H9 (cell line): ENCODE data around the gene ITPK1. TPM values are rescaled to one million over a fixed set of nuclear protein-coding genes. Genes with fewer than 3 reads are reported as not detected.

Experiments used
- DNase-seq: peaks from one replicate; pipeline ENCODE4 v3.0.0-alpha.2; 2017
- H2AFZ ChIP-seq: one replicate; pipeline ENCODE4 v1.6.1; 2013; ENCODE audit warnings: mild to moderate bottlenecking, low read length, control low read depth, moderate library complexity
- H2AK5ac ChIP-seq: 2 replicates; pipeline ENCODE4 v1.6.1; 2013; ENCODE audit warnings: low read length, control low read depth, mixed read lengths; ENCODE audit not compliant: insufficient read length
- H2BK120ac ChIP-seq: one replicate; pipeline ENCODE4 v1.6.1; 2013; ENCODE audit warnings: low read depth, mild to moderate bottlenecking, low read length, control low read depth, inconsistent platforms; ENCODE audit not compliant: poor library complexity, severe bottlenecking
- H2BK12ac ChIP-seq: 2 replicates; pipeline ENCODE4 v1.6.1; 2013; ENCODE audit warnings: low read length, control low read depth, mixed read lengths, low read depth; ENCODE audit not compliant: insufficient read length
- H2BK15ac ChIP-seq: 2 replicates; pipeline ENCODE4 v1.6.1; 2013; ENCODE audit warnings: low read depth, low read length, control low read depth
- H2BK20ac ChIP-seq: one replicate; pipeline ENCODE4 v1.6.1; 2013; ENCODE audit warnings: low read depth, mild to moderate bottlenecking, low read length, control low read depth, inconsistent platforms; ENCODE audit not compliant: poor library complexity, severe bottlenecking
- H2BK5ac ChIP-seq: 2 replicates; pipeline ENCODE4 v1.6.1; 2013; ENCODE audit warnings: low read length, control low read depth, mixed read lengths; ENCODE audit not compliant: insufficient read length
- H3K14ac ChIP-seq: 2 replicates; pipeline ENCODE4 v1.6.1; 2013; ENCODE audit warnings: low read length, control low read depth; ENCODE audit not compliant: insufficient read depth
- H3K18ac ChIP-seq: 2 replicates; pipeline ENCODE4 v1.6.1; 2013; ENCODE audit warnings: low read depth, mild to moderate bottlenecking, mixed read lengths, low read length, control low read depth; ENCODE audit not compliant: insufficient read length
- H3K23ac ChIP-seq: 2 replicates; pipeline ENCODE4 v1.6.1; 2013; ENCODE audit warnings: low read length, control low read depth, mixed read lengths, low read depth; ENCODE audit not compliant: insufficient read length
- H3K23me2 ChIP-seq: 2 replicates; pipeline ENCODE4 v1.6.1; 2013; ENCODE audit warnings: low read depth, mild to moderate bottlenecking, mixed read lengths, low read length, control low read depth; ENCODE audit not compliant: insufficient read length, poor library complexity, severe bottlenecking
- H3K27ac ChIP-seq: 2 replicates; pipeline ENCODE4 v1.5.1; 2013; ENCODE audit warnings: low read length, control low read depth, mixed read lengths, low read depth; ENCODE audit not compliant: insufficient read length
- H3K27me3 ChIP-seq: 2 replicates; pipeline ENCODE4 v1.6.1; 2013; ENCODE audit warnings: low read length, control low read depth, inconsistent platforms; ENCODE audit not compliant: insufficient read depth
- H3K4ac ChIP-seq: 2 replicates; pipeline ENCODE4 v1.6.1; 2013; ENCODE audit warnings: low read depth, mild to moderate bottlenecking, control low read depth, inconsistent platforms, low read length, moderate library complexity
- H3K4me1 ChIP-seq: 2 replicates; pipeline ENCODE4 v1.6.1; 2013; ENCODE audit warnings: low read length, control low read depth, inconsistent platforms; ENCODE audit not compliant: insufficient read depth
- H3K4me2 ChIP-seq: 2 replicates; pipeline ENCODE4 v1.6.1; 2013; ENCODE audit warnings: low read length, control low read depth, mixed read lengths; ENCODE audit not compliant: insufficient read length, insufficient read depth
- H3K56ac ChIP-seq: 2 replicates; pipeline ENCODE4 v1.6.1; 2013; ENCODE audit warnings: low read depth, mild to moderate bottlenecking, mixed read lengths, low read length, control low read depth; ENCODE audit not compliant: insufficient read length
- H3K79me1 ChIP-seq: 2 replicates; pipeline ENCODE4 v1.6.1; 2013; ENCODE audit warnings: low read depth, mild to moderate bottlenecking, moderate library complexity, low read length, control low read depth, inconsistent platforms; ENCODE audit not compliant: insufficient read depth, poor library complexity, severe bottlenecking
- H3K79me2 ChIP-seq: 2 replicates; pipeline ENCODE4 v1.6.1; 2013; ENCODE audit warnings: low read length, control low read depth, inconsistent platforms; ENCODE audit not compliant: insufficient read depth
- H3K9ac ChIP-seq: 2 replicates; pipeline ENCODE4 v1.6.1; 2013; ENCODE audit warnings: low read length, control low read depth, mixed read lengths; ENCODE audit not compliant: insufficient read length; ENCODE audit errors: extremely low read depth
- H3K9me3 ChIP-seq: one replicate; pipeline ENCODE4 v1.6.1; 2013; ENCODE audit warnings: low read depth, low read length, inconsistent platforms; ENCODE audit not compliant: control insufficient read depth
- H3T11ph ChIP-seq: one replicate; pipeline ENCODE4 v1.6.1; 2013; ENCODE audit warnings: mild to moderate bottlenecking, low read length, control low read depth, inconsistent platforms
- H4K20me1 ChIP-seq: one replicate; pipeline ENCODE4 v1.6.1; 2013; ENCODE audit not compliant: control insufficient read depth, insufficient read length, insufficient read depth
- H4K5ac ChIP-seq: 2 replicates; pipeline ENCODE4 v1.6.1; 2013; ENCODE audit warnings: low read depth, mild to moderate bottlenecking, mixed read lengths, low read length, control low read depth; ENCODE audit not compliant: insufficient read length
- H4K8ac ChIP-seq: replicated peaks from 2 replicates; pipeline ENCODE4 v1.6.1; 2013; ENCODE audit warnings: low read length, control low read depth, mixed read lengths, low read depth; ENCODE audit not compliant: insufficient read length
- H4K91ac ChIP-seq: 2 replicates; pipeline ENCODE4 v1.6.1; 2013; ENCODE audit warnings: low read depth, mild to moderate bottlenecking, moderate library complexity, mixed read lengths, low read length, control low read depth; ENCODE audit not compliant: insufficient read length
- H3K27ac Mint-ChIP-seq, 3 experiments: 2 replicates in 2 of 3; 3 replicates in 1 of 3; pipeline ENCODE4 v1.8.0; 2020 to 2021; ENCODE audit warnings: mixed read lengths in 3 of 3, mild to moderate bottlenecking in 1 of 3, moderate library complexity in 1 of 3
- H3K27me3 Mint-ChIP-seq: 2 replicates; pipeline ENCODE4 v1.8.0; 2021; ENCODE audit warnings: low read depth, mild to moderate bottlenecking, moderate library complexity, mixed read lengths
- H3K36me3 Mint-ChIP-seq, 3 experiments: 2 replicates in 2 of 3; 3 replicates in 1 of 3; pipeline ENCODE4 v1.8.0; 2020 to 2021; ENCODE audit warnings: low read depth in 3 of 3, mixed read lengths in 3 of 3; ENCODE audit not compliant: insufficient read depth in 1 of 3
- H3K4me1 Mint-ChIP-seq, 2 experiments: 2 replicates each; pipeline ENCODE4 v1.8.0; 2020; ENCODE audit warnings: mixed read lengths in 2 of 2
- H3K4me3 Mint-ChIP-seq, 2 experiments: 2 replicates in 1 of 2; 3 replicates in 1 of 2; pipeline ENCODE4 v1.8.0; 2020 to 2021; ENCODE audit warnings: mild to moderate bottlenecking in 2 of 2, mixed read lengths in 2 of 2, moderate library complexity in 1 of 2
- H3K9me3 Mint-ChIP-seq, 2 experiments: 2 replicates in 1 of 2; 3 replicates in 1 of 2; pipeline ENCODE4 v1.8.0; 2020; ENCODE audit warnings: mild to moderate bottlenecking in 2 of 2, mixed read lengths in 2 of 2, moderate library complexity in 1 of 2
- CTCF ChIP-seq: fragments of 200-600 bp; sonication (generic); conservative IDR thresholded peaks from 3 replicates; pipeline ENCODE4 v1.8.0; 2021; ENCODE audit warnings: antibody characterized with exemption, mild to moderate bottlenecking
- WGBS: extraction: QIAGEN DNeasy Blood & Tissue Kit; methylation state at CpG from one replicate; pipeline ENCODE4 v1.1.7; 2013; ENCODE audit warnings: missing lambda C conversion rate, low lambda C conversion rate, mixed read lengths; ENCODE audit not compliant: insufficient read length; ENCODE audit errors: extremely low coverage; 5-methylcytosine and 5-hydroxymethylcytosine counted together
- total RNA-seq: library from RNA; stranded (reverse); gene quantifications from 2 replicates; pipeline ENCODE4 v1.2.1, GENCODE V29; 2021

The ITPK1 gene
- total RNA-seq, 1 experiment from 2014 or later = 92.7 TPM

- Histone ChIP-seq H3K9me3 (peaks cover 3% of the 10 kb centered on the region), H4K8ac (no peak overlapping the region), H3K79me2 (no peaks in the 10 kb centered on the region), H3K4ac (no peak overlapping the region), H2BK12ac (no peak overlapping the region), H4K5ac (no peak overlapping the region), H3K27ac (no peak overlapping the region), H2BK15ac (no peak overlapping the region), H3K56ac (no peak overlapping the region), H2BK20ac (no peak overlapping the region), H4K20me1 (no peaks in the 10 kb centered on the region), H2AFZ (no peak overlapping the region), H4K91ac (no peak overlapping the region), H3K23me2 (peaks cover 4% of the 10 kb centered on the region), H3K79me1 (no peaks in the 10 kb centered on the region), H3K18ac (no peak overlapping the region), H3K27me3 (no peaks in the 10 kb centered on the region; the same call in 1 of the 2 replicates), H3K4me1 (no peaks in the 10 kb centered on the region), H3K9ac (no peak overlapping the region), H3T11ph (no peak overlapping the region), H3K14ac (no peak overlapping the region), H2AK5ac (no peak overlapping the region), H3K23ac (no peak overlapping the region), H3K4me2 (no peak overlapping the region), H2BK120ac (no peak overlapping the region), H2BK5ac (no peak overlapping the region)
- Mint-ChIP-seq H3K27me3 (peaks cover 79% of the 10 kb centered on the region), H3K27ac (no peak overlapping the region), H3K4me3 (no peak overlapping the region), H3K4me1 (peaks cover 5 to 8% of the 10 kb centered on the region in 2 experiments), H3K36me3 (no peaks in the 10 kb centered on the region), H3K9me3 (peaks cover 0 to 4% of the 10 kb centered on the region in 2 experiments; a peak in 1 of 5 replicates)
- DNase-seq = no peak
- TF ChIP-seq CTCF = no peak
- no CpG with 5 or more reads among the region's 7 CpGs for whole genome bisulfite sequencing
Measured at GRCh38 chr14:92917956-92918355, 197.8 kb downstream of the ITPK1 start.
